Kidney (tissue), 14 donors: Measurements from ENCODE around the gene AMOTL2. TPM values are rescaled to one million over a fixed set of nuclear protein-coding genes. Genes with fewer than 3 reads are reported as not detected.

Source experiments
- DNase-seq, 5 donors: peaks; one replicate each; pipeline ENCODE4 v3.0.0-alpha.2; 2013 to 2020
- FAIRE-seq: peaks from 2 replicates; lab custom pipeline; 2012; peaks lifted over from hg19 to GRCh38; lab: Jason Lieb, UNC
- H3K27ac ChIP-seq, 2 donors: one replicate each; pipeline ENCODE4 v1.7.0; 2013; ENCODE audit warnings: low read depth in 2 of 2, low read length in 2 of 2, inconsistent platforms in 1 of 2
- H3K27me3 ChIP-seq: one replicate; pipeline ENCODE4 v1.7.1; 2013; ENCODE audit warnings: low read length, inconsistent platforms; ENCODE audit not compliant: control insufficient read depth, insufficient read depth
- H3K36me3 ChIP-seq, 3 donors: one replicate each; pipeline versions ENCODE4 v1.7.0 to v1.7.1; 2013; ENCODE audit warnings: low read length in 3 of 3, control low read depth in 1 of 3, inconsistent platforms in 1 of 3; ENCODE audit not compliant: insufficient read depth in 3 of 3, control insufficient read depth in 2 of 3
- H3K4me1 ChIP-seq, 3 donors: one replicate each; pipeline versions ENCODE4 v1.7.0 to v1.7.1; 2013; ENCODE audit warnings: low read length in 3 of 3, inconsistent platforms in 1 of 3, low read depth in 1 of 3; ENCODE audit not compliant: control insufficient read depth in 2 of 3, insufficient read depth in 2 of 3
- H3K4me3 ChIP-seq, 3 donors: one replicate each; pipeline versions ENCODE4 v1.7.0 to v1.8.1; 2013; ENCODE audit warnings: low read length in 3 of 3, control low read depth in 1 of 3, inconsistent platforms in 1 of 3
- H3K9ac ChIP-seq, 3 donors: one replicate each; pipeline versions ENCODE4 v1.7.0 to v1.7.1; 2013; ENCODE audit warnings: low read length in 3 of 3, control low read depth in 1 of 3, inconsistent platforms in 1 of 3
- H3K9me3 ChIP-seq, 3 donors: one replicate each; pipeline versions ENCODE4 v1.7.0 to v1.7.1; 2013; ENCODE audit warnings: low read length in 3 of 3, control low read depth in 1 of 3, inconsistent platforms in 1 of 3; ENCODE audit not compliant: control insufficient read depth in 2 of 3, insufficient read depth in 1 of 3
- CTCF ChIP-seq: IDR thresholded peaks from 3 replicates; pipeline ENCODE4 v1.5.1; 2012; ENCODE audit warnings: mild to moderate bottlenecking, moderate library complexity, borderline replicate concordance; ENCODE audit not compliant: insufficient read depth; ENCODE audit errors: extremely low read depth
- intact Hi-C: fragments of 100-400 bp; cut with DNase I; formaldehyde crosslinking; loops from one replicate; pipeline ENCODE4 v1.11.1; 2022
- polyA plus RNA-seq: library from polyadenylated mRNA; stranded (reverse); fragments of 350-450 nt; fragmentation: Illumina TruSeq; extraction: RNeasy Lipid Tissue Mini Kit (QIAGEN cat#74804); gene quantifications from one replicate; pipeline ENCODE4 v1.2.3, GENCODE V29; 2014; ENCODE audit warnings: low read depth, low replicate concordance; ENCODE audit not compliant: insufficient read depth
- total RNA-seq: library from RNA; stranded (reverse); fragmentation: NEBNext Ultra II Directional; extraction: Animal tissue kit (Norgen Biotek cat#: 25700); gene quantifications from one replicate; pipeline ENCODE4 v1.2.1, GENCODE V29; 2021
- donor health status: control.
- donor health status: control.
- donor health status: control.
- donor health status: control.
- donor health status: control.
- donor health status: DM: yes; HTN: yes; CAD: no.
- donor health status: Normal renal cell carcinoma (clear cell type).

AMOTL2 gene
- total and polyA plus RNA-seq, 2 donors from 2014 or later = 19.5 to 83.5 TPM

GRCh38 chr3:134366221-134366927 is 7.9 kb downstream of the AMOTL2 start:
- Histone ChIP-seq H3K9ac (no peak overlapping the region), H3K36me3 (peaks cover 27 to 94% (median 59%) of the 10 kb centered on the region in 3 donors), H3K4me3 (no peak overlapping the region), H3K9me3 (no peaks in the 10 kb centered on the region), H3K27ac (peak overlapping the region; percentile 45 to 54), H3K27me3 (no peaks in the 10 kb centered on the region), H3K4me1 (peaks cover 14 to 94% (median 93%) of the 10 kb centered on the region in 3 donors)
- intact Hi-C loops = no loop called here
- no peak for TF ChIP-seq CTCF
- peak in 2 of 5 donors; percentile 29 to 30 for DNase-seq
- no peak for FAIRE-seq

GRCh38 chr3:134365766-134366065 is 8.5 kb downstream of the AMOTL2 start:
- peaks cover 14 to 91% (median 89%) of the 10 kb centered on the region in 3 donors for H3K4me1 ChIP-seq
- FAIRE-seq = no peak
- H3K27me3 ChIP-seq = no peaks in the 10 kb centered on the region
- H3K4me3 ChIP-seq = no peak overlapping the region
- DNase-seq = peak in 2 of 5 donors; percentile 15 to 29
- intact Hi-C loops = no loop called here
- peaks cover 27 to 94% (median 57%) of the 10 kb centered on the region in 3 donors for H3K36me3 ChIP-seq
- TF ChIP-seq CTCF = no peak
- peak overlapping the region in 1 of 2 donors; percentile 85 for H3K27ac ChIP-seq
- no peak overlapping the region for H3K9ac ChIP-seq
- H3K9me3 ChIP-seq = no peaks in the 10 kb centered on the region

GRCh38 chr3:134364936-134365765 is 9.1 kb downstream of the AMOTL2 start:
- peaks cover 29 to 94% (median 62%) of the 10 kb centered on the region in 3 donors for H3K36me3 ChIP-seq
- no peak for TF ChIP-seq CTCF
- FAIRE-seq (no peak), DNase-seq (peak in 2 of 5 donors; percentile 7 to 48)
- H3K9ac ChIP-seq = peak overlapping the region in 1 of 3 donors; percentile 40
- H3K9me3 ChIP-seq = no peaks in the 10 kb centered on the region
- peaks cover 11 to 89% (median 89%) of the 10 kb centered on the region in 3 donors for H3K4me1 ChIP-seq
- no peak overlapping the region for H3K4me3 ChIP-seq
- intact Hi-C loops = loop anchor here (5.0 kb wide), 1 partner anchor 53 kb away; no protein-coding TSS in a partner anchor
- peak overlapping the region; percentile 85 to 91 for H3K27ac ChIP-seq
- no peaks in the 10 kb centered on the region for H3K27me3 ChIP-seq
